ENCODE measurements around the gene SDK1.

SDK1 gene

DNA sequence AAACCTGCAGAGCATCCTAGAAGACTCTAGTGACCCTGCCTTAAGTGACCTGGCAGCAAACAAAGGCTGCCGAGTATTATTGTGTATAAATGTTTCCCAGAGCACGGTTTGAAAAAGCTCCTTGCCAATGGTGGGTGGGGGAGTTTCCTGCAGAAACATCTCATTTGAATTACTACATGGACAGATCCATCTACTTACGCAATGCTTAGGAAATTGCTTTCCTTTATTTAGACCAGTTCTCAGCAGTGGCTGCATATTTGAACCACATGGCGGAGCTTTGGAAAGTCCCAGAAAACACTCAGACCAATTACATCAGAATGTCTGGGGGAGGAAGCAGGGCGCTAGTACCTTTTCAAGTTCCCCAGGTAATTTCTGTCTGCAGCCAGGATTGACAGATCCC lies 560.9 kb downstream of the SDK1 start:
- TF ChIP-seq, protein P1, sequence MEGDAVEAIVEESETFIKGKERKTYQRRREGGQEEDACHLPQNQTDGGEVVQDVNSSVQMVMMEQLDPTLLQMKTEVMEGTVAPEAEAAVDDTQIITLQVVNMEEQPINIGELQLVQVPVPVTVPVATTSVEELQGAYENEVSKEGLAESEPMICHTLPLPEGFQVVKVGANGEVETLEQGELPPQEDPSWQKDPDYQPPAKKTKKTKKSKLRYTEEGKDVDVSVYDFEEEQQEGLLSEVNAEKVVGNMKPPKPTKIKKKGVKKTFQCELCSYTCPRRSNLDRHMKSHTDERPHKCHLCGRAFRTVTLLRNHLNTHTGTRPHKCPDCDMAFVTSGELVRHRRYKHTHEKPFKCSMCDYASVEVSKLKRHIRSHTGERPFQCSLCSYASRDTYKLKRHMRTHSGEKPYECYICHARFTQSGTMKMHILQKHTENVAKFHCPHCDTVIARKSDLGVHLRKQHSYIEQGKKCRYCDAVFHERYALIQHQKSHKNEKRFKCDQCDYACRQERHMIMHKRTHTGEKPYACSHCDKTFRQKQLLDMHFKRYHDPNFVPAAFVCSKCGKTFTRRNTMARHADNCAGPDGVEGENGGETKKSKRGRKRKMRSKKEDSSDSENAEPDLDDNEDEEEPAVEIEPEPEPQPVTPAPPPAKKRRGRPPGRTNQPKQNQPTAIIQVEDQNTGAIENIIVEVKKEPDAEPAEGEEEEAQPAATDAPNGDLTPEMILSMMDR (IDR thresholded peaks at IDR 0.05; ENCODE audit: extremely low read depth, missing control alignments): no peak
- DNase-seq (ENCODE audit: low spot score): no peak

DNA sequence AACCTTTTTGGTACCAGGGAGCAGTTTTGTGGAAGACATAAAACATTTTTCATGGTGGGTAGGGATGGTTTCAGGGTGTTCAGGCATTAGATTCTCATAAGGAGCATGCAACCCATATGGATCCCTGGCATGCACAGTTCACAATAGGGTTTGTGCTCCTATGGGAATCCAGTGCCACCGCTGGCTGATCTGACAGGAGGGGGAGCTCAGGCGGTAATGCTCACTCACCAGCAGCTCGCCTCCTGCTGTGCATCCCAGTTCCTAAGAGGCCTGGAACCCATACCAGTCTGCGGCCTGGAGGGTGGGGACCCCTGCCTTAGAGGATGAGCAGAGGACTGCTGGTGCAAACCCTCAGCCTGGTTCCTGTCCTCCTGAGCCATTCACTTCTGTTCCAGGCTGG lies 561.7 kb downstream of the SDK1 start:
- DNase-seq (ENCODE audit: low spot score): no peak
- TF ChIP-seq, protein P1 (IDR thresholded peaks at IDR 0.05; ENCODE audit: extremely low read depth, missing control alignments): no peak

DNA sequence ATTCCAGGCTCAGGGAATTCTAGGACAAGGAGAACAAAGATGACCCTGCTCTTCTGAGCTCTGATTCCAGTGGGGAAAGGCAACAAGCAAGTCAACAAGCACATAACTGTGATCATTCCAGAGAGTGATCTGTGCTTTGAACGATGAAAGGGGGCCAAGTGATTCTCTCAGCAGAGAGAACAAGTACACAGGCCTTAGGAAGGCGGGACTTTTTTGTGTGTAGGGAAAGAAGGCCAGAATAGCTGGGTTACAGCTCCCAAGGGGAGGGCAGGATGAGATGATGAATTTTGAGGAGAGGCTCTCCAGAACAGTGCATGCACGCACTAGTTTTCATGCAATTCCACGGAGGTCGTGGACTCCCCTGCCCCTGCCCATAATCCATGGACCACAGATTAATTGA lies 565.2 kb downstream of the SDK1 start:
- no peak for DNase-seq (ENCODE audit: low spot score)
- TF ChIP-seq, protein P1 (IDR thresholded peaks at IDR 0.05; ENCODE audit: extremely low read depth, missing control alignments): no peak

DNA sequence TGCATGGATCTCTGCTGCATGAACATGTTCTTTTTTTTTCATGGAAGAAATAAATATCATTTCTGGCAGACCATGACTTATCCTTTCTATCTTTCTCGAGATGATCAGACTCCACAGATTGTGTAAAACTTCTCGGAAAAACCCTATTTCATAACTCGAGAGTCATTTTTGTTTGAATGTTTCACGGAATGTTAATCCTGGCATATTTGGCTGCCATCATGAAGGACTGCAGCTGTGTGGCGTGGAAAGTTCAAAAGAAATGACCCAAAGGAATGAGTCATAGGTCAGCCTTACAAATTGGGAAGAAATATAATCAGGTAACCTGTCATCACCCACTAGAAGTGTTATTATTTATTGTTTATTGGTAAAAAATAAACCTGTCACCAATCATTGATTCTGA lies 566.8 kb downstream of the SDK1 start:
- TF ChIP-seq, protein P1 (IDR thresholded peaks at IDR 0.05; ENCODE audit: extremely low read depth, missing control alignments): no peak
- no peak for DNase-seq (ENCODE audit: low spot score)

DNA sequence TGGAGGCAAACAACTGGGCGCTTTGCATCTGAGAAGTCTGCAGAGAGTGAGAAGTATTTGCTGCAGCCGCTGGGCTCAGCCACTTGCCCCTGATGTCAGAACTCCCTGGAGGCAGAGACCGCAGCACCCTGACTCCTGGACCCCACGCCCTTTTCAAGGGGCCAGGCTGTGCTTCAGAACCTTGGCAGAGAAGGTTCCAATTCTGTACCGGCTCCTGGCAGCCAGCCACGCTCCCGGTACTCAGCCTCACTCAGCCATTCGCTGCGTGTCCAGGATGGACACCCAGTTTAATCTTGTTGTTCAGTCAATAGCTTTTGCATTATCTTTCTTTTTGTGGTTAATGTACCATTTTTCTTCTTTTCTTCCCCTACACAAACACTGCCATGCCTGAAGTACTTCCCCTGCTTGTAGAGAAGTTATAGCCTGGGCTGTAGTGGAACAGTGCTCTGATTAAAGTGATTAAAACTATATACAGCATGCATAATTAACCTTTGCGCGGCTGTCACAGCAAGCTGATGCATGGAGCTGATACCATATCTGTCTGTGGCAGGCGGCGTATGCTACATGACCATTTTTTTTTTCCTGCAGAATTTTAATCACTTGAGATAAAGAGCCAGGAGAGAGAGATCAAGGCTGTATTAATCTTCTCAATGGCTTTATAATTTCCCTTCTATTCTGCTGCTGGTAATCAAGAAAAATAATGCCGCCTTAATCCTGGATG lies 578.5 kb downstream of the SDK1 start:
- DNase-seq (ENCODE audit: low spot score): no peak
- TF ChIP-seq, protein P1 (IDR thresholded peaks at IDR 0.05; ENCODE audit: extremely low read depth, missing control alignments): no peak

DNA sequence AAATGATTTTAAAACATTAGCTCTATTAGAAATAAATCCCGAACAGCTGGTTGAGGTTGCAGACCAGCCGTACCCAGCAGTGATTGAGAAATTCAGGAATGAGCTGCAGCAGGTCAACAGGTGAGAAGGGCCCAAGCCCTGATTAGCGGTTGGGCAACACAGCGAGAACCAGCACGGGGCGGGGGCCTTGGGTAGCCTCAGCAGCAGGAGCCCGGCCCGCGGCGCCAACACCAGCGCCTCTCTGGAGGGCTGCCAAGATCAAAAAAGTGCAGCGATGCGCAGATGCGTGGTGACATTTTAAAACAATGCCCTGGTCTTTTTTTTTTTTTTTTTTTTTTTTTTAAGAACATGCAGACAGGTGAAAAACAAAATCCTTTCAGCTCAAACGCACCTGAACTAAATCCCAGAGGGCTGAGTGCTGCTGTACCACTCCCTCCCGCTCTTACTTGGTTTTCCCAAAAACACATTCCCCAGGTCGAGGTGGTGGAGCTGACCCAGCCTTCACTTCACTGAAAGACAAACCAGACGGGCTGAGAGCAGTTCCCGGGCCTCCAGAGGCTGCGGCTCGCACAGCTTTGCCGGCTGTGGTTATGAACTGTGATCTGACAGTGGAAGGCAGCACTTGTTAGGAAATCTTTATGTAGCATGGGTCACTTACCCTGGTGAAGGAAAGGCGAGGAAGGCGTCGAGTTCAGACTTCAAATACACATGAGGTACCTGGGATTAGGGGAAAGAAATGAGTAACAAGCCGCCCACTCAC lies 579.4 kb downstream of the SDK1 start:
- DNase-seq (ENCODE audit: low spot score): no peak
- TF ChIP-seq, protein P1 (IDR thresholded peaks at IDR 0.05; ENCODE audit: extremely low read depth, missing control alignments): no peak

DNA sequence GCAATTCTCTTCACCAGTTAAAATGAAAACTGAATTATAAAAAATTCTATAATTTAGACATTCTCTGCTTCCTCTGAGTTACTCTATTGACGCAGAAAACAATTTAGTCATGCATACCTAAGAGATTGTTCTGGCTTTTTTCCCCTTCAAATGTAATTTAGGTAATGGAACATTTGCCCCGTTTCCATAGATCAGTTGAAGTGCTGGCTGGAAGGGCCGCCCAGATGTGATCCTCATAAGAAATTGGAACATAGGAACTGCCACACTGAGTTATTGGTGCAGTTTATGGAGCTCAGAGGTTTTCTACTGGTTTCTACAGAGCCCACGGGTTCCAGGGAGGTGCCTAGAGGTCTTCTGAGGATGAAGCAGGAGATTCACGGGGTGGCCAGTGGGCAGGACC lies 581.7 kb downstream of the SDK1 start:
- TF ChIP-seq, protein P1 (IDR thresholded peaks at IDR 0.05; ENCODE audit: extremely low read depth, missing control alignments): no peak

More for the DNA sequence above, 581.7 kb downstream of the SDK1 start:
- DNase-seq (ENCODE audit: low spot score): no peak

All from GM20000 (cell line).